NCI-H2196 (cell line): ENCODE data around the gene TMEM126B.
A peak's percentile ranks its signal among the peaks of the same experiment; 100 is the strongest.
"Not testable (repeated sequence)": the region's sequence is repeated elsewhere in the genome, so short reads cannot be mapped to it uniquely, and the experiment has no call there.

Experiments used
- DNase-seq: peaks from one replicate; lab custom pipeline; 2025; ENCODE audit not compliant: unreplicated experiment; lab: John Stamatoyannopoulos, UW

TMEM126B gene

DNA sequence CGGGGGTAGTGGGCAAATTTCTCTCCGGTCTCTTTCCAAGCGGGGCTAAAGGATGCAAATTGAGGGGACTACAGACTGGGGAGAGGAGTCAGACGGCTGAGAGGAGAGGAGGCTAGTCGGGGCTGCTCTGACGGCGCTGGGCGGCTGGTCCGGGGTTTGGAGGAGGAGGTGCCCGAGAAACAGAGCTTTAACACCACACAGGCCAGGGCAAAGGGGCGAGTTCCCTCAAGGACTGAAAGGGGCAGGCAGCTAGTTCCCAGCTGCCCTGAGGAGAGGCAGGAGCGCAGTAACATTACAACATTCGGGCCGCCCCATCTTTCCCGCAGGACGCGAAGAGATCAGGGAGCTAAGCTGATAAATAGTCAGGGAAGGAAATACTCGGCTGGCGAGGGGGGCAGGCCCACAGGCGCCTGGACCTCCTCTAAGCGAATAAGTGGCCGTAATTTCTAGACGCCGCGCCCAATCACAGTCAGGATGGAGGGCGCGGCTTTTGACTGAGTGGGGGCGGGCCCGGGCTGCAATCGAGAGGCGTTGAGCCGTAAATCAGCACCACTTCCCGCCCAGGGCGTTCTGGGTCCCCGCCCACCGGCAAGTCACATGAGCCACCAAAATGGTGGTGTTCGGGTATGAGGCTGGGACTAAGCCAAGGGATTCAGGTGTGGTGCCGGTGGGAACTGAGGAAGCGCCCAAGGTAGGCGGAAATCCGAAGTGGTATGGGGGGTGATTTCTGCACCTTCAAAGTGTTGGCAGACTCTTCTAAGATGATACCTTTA is at the start of gene TMEM126B:
Gene TMEM126B (plus strand): TSS at position 596 of the 773 bp plus-strand sequence. CDS start 15 bp downstream, at position 611.
- peak; percentile 98 for DNase-seq

DNA sequence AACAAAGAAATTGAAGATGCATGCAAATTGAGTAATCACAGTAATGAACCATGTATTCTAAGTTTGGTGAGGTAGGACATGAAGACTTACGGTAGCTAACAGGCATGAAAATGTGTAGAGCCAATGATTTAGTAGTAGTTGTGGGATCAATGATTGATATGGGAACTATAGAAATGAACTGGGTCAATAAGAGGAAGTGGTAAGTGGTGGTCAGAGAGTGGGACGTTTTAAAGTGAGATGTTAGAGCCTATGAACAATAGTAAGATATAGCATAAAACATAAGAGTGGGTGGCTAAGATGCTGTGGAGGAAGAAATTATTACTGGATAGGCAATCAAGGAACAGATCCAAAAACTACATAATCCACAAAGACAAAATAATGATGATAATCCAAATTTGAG is 46.3 kb upstream of the TMEM126B start:
- no peak for DNase-seq

DNA sequence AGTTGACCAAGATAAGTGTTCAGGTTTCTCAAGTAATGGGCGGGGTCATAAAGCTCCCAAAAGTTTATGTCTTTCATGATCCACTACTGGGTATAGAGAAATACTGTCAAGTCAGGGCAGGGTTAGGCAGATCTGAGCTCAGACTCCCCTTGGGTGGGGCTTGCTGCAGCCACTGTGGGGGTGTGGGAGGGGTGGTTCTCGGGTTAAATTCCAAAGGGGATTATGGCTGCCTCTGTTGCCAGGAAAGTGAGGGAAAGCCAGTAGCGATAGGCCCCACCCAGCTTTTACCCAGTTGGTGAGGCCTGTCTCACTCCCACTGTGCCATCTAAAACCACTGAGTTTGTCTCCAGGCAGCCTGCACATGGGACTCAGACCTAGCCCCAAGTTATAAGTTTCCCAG is 39.0 kb upstream of the TMEM126B start:
- DNase-seq = no peak

DNA sequence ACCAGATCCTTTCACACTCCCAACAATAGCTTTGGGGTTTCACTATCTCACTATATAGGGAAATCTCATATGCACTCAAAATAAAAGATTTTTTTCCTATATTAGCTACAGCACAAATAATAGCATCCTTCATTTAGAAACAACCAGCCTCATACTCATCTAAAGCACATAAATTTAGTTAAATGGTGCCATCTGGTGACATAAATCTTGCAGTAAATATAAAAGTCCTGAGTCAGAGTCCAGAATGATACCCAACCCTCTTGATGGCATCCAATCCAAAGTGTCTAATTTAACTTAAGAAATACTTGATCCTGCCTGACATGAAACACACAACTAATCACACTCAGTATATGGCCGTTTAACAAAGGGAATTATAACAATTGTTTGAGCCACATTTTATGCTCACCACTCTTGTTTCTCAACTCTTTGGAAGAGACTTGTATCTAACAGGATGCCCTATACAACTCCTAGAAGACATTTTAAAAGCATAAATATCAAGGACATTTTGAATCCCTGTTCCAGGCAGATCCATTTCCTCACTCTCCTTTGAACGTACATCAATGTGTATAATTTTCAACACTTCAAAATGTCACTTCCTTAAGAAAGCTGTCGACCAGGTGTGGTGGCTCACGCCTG is 37.4 kb upstream of the TMEM126B start:
- DNase-seq = peak; percentile 22

DNA sequence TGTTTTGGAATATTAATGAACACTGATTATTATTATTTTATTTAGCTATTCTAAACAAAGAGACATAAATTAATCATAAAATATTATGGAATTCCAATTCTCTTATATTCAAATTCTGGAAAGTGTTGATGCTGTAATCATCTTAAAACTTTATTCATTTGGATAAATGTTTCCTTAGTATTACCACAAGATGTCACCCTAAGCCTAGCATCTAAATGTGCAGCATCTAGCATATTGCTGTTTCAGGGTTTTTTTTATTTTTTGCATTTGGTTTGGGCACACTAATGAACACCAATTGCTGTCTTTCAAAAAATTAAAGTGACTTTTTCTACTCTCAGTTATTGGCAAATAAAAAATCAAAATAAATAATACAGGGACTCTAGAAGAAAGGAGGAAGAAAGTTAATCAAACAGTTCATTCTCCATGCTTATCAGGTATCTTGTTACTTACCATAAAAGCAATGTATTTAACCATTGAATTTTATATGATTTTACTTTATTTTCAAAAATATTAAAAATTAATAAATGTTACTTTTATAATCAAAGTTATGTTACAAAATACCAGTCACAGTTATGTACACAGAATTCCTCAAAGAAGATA is 33.0 kb upstream of the TMEM126B start:
- peak; percentile 58 for DNase-seq

DNA sequence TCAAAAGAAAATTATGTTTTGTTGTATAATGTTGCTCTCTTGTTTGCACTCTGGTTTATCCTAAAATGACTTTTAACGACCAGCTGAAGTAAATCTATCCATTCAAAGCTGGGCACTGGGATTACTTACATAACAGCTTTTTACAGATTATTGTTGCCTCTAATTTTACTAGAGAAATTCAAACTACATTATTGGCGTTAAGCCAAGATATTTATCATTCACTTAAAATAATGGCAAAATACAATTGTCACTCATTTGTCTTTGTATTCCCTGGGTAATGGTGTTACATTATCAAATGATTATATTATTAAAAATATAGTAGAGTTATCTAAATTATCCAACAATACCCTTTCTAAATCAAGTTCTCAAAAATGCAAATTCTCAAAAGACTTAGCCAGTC is 31.5 kb upstream of the TMEM126B start:
- no peak for DNase-seq

DNA sequence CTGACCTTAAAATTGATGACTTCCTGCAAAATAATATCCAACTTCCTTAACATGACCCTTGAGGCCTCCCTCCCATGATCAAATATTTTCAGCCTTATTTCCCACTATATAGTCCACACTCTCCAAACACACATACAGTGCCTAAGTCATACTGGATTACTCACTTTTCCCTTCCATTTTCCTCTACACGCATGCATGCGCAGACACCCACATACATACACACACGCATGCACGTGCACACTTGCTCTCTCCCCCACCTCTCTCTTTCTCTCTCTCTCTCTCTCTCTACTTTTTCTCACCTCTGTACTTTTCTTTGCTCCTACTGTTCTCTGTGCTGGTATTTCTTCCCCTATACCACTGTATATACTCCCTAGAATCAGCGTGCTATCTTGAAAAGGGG is 29.3 kb upstream of the TMEM126B start:
- DNase-seq = no peak

DNA sequence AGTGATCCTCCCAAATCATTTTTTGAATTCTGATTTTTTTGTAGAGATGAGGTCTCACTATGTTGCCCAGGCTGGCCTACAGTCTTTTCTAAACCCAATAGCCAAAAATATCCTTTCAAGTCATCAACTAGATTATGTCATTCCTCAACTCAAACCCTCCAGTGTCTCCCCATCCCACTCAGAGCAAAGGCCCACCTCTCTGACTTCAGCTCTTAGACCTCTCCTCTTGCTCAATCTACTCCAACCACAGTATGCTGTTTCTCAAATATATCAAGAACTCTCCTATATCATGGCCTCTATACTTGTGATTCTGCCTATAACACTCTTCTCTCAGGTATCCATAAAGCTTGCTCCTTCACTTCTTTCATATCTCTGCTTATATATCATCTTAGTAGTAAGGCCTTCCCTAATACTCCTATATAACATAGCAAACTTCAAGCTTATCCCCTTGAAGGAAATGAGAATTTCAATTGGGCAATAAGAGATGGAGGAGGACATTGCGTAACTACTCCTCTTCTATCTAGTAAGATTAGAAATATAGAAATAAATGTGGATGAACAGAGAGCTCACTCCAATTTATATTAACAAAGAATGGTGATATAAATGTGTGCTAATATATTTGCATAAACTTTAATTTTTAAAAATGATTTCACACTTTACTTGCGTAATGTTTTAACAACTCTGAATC is 25.7 kb upstream of the TMEM126B start:
- no peak for DNase-seq

DNA sequence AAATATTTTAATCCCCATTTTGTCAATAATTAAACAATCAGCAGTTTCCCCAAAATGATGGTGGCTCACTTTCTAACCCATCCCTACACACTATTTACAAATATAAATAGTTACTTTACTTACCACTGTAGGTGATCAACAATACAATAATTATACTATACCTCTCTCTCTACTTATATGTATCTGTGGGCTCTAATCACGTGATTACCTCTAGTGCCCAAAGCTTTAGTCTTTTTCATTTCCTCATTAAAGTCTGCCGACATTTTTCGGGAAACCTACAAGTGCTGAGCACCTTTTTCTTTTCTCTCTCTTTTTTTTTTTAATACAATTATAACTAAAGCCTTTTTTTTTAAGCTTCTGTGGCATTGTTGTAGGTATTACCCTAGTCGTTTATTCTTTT is 25.2 kb upstream of the TMEM126B start:
- DNase-seq = no peak

DNA sequence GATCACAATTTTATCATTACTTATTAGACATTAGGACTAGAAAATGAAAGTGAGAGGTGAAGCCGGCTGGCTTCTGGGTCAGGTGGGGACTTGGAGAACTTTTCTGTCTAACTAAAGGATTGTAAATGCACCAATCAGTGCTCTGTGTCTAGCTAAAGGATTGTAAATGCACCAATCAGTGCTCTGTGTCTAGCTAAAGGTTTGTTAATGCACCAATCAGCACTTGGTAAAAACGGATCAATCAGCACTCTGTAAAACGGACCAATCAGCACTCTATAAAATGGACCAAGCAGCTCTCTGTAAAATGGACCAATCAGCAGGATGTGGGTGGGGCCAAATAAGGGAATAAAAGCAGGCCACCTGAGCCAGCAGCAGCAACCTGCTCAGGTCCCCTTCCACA is 22.2 kb upstream of the TMEM126B start:
- DNase-seq = not testable (repeated sequence)

DNA sequence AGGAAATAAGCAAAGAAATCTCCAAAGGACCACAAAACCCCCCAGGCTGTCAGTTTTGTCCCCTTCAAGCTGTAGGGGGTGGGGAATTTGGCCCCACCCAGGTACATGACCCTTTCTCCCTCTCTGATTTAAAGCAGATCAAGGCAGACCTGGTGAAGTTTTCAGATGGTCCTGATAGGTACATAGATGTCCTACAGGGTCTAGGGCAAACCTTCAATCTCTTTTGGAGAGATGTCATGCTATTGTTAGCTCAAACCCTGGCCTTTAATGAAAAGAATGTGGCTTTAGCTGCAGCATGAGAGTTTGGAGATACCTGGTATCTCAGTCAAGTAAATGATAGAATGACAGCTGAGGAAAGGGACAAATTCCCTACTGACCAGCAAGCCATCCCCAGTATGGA is 19.8 kb upstream of the TMEM126B start:
- DNase-seq = not testable (repeated sequence)

DNA sequence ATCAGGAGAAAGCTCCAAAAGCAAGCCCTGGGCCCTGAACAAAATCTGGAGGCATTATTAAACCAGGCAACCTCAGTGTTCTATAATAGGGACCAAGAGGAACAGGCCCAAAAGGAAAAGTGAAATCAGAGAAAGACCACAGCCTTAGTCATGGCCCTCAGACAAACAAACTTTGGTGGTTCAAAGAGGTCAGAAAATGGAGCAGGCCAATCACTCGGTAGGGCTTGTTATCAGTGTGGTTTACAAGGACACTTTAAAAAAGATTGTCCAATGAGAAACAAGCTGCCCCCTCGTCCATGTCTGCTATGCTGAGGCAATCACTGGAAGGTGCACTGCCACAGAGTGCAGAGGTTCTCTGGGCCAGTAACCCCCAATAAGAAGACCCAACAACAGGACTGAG is 19.1 kb upstream of the TMEM126B start:
- not testable (repeated sequence) for DNase-seq

DNA sequence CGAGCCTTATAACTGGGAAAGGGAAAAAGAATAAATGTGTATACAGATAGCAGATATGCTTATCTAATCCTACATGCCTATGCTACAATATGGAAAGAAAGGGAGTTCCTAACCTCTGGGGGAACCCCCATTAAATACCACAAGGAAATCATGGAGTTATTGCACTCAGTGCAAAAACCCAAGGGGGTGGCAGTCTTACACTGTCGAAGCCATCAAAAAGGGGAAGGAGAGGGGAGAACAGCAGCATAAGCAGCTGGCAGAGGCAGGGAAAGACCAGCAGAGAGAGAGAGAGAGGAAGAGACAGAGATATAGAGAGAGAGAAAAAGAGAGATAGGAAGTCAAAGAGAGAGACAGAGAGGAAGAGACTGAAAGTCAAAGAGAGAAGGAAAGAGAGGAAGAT is 16.8 kb upstream of the TMEM126B start:
- DNase-seq = not testable (repeated sequence)

DNA sequence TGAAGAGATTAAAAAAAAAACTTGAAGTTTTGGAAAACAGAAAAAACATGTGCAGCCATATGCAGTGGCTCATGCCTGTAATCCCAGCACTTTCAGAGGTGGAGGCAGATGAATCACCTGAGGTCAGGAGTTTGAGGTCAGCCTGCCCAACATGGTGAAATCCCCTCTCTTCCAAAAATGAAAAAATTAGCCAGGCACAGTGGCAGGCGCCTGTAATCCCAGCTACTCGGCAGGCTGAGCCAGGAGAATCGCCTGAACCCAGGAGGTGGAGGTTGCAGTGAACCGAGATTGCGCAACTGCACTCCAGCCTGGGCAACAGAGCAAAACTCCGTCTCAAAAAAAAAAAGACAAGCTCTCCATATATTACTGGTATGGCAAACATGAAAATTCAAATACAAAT is 8.9 kb upstream of the TMEM126B start:
- DNase-seq = no peak

DNA sequence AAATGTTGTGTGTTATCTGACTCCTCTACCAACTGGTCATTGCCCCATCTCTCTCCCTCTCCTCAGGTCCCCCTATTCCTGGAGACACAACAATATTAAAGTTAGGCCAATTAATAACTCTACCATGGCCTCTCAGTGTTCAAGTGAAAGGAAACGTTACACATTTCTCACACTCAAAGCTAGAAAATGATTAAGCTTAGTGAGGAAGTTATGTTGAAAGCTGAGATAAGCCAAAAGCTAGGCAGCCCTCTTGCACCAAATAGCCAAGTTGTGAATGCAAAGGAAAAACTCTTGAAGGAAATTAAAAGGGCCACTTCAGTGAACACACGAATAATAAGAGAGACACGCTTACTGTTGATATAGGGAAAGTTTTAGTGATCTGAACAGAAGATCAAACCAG is 8.1 kb upstream of the TMEM126B start:
- no peak for DNase-seq

DNA sequence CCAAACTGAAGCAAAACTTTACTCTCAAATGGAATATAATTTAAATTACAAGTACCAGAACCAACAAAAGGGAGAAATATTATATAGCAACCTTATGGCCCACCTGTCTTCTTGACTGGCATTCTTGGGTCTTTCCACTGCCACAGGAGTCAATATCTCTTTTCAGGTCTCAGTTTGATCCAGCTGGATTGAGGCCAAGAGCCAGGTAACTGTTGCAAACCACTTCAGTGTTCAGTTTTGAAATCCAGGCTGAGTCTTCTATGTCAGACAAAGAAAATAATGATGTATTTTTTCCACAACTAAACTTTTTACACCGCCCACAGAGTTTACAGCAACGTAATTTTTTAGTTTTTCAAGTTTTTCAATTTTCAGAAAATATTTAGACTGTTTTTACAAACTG is 1.9 kb upstream of the TMEM126B start:
- DNase-seq = peak; percentile 34

DNA sequence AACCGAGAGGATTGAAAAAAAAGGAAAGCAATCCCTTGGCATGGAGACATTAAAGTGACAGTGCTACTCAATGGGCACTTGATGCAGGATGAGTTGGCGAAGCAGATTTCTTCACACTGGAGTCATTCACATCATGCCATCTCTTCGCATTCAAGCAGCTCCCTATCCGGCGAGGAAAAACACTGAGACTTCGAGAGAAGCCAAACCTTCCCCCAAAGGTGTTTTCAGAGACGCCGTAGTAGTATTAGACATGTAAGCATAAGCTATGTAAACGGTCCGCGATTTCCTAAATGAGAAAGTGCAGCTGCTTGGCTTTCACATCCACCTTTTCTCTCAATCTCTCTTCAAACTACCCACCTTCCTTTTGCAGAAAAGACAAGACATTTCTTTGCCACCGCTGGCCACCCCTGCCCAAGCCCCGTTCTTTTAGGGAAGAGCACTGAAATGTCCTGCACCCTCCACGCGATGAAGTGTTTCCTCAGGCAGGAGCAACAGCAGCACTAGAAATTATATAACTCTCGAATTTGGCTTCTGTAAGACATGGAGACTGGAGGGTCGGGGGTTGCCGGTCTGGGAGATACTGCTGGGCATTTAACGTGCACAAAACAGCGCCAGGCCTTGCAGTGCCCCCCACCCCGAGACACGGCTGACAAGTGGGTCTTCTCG is 928 bp upstream of the TMEM126B start, which contains the start of gene DLG2:
Gene DLG2 (minus strand): TSS at position 13 of the 666 bp plus-strand sequence.
- DNase-seq = peak; percentile 10

DNA sequence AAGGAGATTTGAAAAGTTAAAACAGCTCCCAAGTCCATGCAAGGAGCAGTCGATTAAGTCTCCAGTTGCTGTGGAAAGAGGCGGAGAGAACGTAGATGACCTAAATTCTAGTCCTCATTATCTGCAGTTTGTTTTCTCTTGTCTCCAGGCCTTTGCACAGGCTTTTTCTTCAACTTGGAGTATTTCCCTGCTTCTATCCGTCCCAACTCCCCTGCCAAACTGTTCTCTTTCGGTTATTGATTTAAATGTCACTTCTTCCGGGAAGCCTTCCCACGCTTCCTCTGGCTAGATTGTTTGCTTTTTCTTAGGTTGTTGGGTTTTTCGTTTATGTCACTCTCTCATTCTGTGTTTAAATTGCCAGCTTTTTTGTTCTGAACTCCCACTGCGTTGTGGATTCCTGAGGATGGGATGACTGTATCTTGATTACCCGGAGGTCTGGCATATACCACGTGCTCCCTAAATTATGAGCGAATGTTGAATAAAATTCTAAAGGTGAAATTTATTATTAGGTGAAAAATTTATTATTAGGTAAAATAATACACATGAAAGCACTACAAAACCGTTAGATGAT is 463 bp downstream of the TMEM126B start:
- DNase-seq = no peak

DNA sequence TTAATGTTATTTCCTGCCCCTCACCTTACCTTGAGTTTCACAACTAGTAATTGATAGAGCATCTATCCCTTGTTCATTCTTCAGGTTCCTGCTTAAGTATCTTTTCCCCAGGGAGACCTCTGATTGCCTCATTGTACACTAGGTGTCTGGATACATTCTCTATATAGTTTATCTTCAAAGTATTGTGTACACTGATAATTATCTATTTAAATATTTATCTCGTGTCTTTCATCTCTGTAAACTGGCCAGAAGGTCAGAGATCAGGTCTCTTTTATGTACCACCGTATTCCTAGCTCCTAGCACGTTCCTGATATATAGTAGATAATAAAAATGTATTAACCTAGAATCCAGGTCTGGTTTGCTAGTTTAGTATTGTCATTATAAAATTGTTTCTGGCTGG is 6.4 kb downstream of the TMEM126B start:
- no peak for DNase-seq

DNA sequence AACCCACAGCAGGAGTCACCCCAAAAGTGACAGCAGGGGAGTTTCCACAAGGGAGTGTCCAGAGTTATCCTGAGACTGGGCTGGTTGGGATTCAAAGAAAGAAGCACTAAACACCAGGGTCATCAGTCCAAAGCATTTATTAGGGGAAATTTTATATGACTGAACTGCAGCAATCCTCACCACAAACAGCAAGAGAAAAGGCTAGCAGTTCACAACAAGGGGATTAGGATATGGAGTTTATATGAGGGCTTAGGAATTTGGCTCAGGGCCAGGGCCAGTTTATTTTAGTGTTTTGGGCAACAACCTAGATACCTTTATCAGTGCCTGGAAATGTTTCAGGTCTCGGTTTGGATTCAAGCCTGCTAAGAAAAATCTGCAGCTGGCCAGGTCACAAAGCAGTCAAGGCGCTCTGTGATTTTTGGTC is 14.8 kb downstream of the TMEM126B start:
- DNase-seq = peak; percentile 24

DNA sequence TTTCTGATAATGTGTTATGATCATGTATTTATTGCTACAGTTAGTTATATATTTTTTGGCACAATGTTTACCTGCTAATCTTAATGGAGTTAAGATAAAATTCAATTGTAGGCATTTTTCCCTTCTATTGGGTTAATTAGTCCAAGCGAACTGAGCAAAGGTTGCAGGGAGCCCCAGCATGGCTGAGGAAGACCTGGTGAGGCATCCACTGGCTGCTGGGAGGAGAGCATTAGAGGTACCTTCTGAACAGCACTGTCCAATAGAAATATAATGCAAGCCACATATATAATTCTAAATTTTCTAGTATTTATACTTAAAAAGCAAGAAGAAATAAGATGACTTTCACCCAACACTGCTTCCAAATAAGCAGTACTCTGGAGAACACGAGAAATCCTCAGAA is 18.7 kb downstream of the TMEM126B start:
- no peak for DNase-seq
